GDM1 (cell line): ENCODE measurements around the gene CCDC71.
A peak's percentile ranks its signal among the peaks of the same experiment; 100 is the strongest.

Experiments used
- DNase-seq: peaks from one replicate; lab custom pipeline; 2025; lab: John Stamatoyannopoulos, UW

CCDC71 gene

DNA sequence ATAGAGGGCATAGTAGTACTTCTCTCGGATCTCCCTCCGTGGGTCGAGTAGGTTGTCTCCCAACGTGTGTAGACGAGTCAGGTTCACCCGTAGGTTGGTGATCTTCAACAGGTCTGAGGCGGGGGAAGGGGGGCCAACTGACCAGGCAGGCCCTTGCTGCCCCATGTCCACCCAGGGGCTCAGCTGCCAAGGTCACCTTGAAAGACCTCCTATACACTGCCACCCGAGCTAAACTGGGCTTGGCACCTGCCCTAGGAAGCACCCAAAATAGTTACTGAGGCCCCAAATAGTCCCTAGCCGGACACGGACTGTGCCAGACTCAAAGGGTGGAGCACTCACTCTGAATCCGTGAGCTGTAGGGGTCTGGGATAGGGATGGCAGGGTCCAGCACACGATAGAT is 35.1 kb downstream of the CCDC71 start:
- DNase-seq: no peak

DNA sequence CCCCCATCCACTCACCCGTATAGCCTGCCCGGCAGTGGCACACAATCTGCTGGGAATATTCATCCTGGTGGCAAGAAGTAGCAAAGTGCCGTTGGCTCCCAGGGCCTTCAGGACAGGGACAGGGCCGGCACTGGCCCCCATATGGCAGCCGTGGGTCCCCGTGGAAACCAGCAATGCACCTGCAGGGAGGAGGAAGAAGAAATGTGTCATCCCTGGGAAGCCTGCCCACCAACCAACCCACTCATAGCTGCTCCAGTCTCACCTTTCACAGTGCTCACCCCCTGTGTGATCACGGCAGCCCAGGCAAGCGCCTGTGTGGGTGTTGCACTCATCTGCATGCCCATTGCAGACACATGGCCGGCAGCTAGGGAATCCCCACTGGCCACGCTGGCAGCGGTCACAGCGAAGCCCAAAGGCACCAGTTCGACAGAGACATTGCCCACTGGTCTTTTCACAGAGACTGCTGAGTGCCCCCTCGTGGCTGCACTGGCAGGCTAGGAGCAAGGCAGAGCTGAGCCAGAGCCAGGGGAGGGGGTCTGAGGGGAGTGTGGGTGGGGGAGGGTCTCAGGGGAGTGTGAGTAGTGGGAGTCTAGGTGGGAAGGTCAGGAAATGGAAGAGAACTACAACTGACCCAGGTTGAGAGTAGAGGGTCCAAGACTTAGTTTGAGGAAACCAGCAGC is 41.0 kb downstream of the CCDC71 start:
- no peak for DNase-seq

- DNase-seq: no peak
Measured at GRCh38 chr3:49124203-49124602, 41.9 kb downstream of the CCDC71 start.

- DNase-seq: no peak
Measured at GRCh38 chr3:49123687-49124086, 42.4 kb downstream of the CCDC71 start.

GRCh38 chr3:49122886-49123545 is 43.1 kb downstream of the CCDC71 start:
- no peak for DNase-seq

DNA sequence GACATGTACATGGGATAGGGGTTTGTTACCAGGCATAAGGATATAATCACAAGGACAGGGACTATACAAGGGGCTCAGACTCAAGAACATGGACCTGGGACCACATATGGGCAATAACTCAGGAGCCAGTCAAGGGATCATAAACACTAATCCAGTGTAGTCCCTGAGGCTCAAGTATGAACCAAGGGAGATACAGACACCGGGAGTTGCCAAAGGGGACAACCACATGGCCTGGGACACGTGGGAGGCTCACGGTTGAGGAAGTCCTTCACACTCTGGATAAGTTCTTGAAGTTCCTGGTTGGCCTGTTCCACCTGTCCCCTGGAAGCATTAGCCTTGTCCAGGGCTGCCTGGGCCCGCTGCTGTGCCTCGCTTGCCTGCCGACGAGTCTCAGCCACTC is 43.7 kb downstream of the CCDC71 start:
- DNase-seq: no peak

- DNase-seq: no peak
Measured at GRCh38 chr3:49122022-49122421, 44.1 kb downstream of the CCDC71 start.

DNA sequence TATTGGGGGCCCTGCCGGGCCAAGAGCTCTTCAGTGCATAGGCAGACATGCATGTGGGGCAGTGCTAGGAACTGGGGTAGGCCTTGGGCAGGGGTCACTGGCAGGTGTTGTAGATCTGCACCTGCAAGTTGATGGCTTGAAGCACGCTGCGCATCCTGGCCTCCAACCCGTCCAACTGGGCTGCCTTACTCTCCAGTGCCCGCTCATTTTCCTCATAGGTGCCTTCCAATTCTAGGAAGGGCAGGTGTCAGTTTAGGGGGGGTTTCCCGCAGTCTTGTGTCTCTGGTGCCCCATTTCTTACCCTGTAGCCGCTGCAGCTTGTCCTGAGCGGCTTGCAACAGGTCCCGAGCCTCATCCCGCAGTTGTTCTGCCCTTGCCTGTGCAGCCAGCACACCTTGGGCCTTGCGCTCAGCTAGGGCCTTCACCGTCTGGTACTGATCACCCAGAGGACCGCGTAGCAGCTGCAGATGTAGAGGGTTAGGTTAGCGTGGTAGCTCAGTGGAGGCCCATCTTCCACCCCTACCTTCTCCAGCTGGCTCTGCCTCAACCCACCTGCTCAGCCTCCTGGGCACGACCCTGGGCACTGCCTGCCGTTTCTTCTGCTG is 44.9 kb downstream of the CCDC71 start:
- no peak for DNase-seq

GRCh38 chr3:49120438-49121131 is 45.5 kb downstream of the CCDC71 start, which contains the start of gene USP19:
USP19 (minus strand) TSS chr3:49120823; CDS start chr3:49119145, 1,678 bp downstream.
- DNase-seq: peak; percentile 93

- no peak for DNase-seq
Measured at GRCh38 chr3:49120096-49120437, 46.1 kb downstream of the CCDC71 start.

DNA sequence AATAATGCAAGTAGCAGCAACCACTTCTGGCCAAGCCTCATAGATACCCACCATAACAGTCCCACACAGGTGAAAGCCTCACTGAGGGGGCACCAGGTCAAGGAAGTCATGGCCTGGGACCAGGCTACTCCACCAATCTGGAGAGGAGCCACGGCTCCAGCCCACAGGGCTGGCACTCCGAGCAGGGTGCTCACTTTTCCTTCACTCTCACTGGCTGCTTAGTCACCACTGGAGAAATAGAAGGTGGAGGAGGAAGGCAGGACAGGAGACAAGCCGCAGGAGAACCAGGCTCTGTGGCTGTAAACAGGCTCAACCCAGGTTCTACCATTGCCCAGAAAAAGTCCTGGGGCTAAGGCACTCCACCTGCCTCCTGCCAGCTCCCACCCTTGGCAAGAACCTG is 46.7 kb downstream of the CCDC71 start:
- DNase-seq: no peak

GRCh38 chr3:49119036-49119435 is 47.1 kb downstream of the CCDC71 start:
- DNase-seq: no peak
